AG04449 (cell line): Measurements from ENCODE around the gene DGKI.
"Not testable (repeated sequence)": the region's sequence is repeated elsewhere in the genome, so short reads cannot be mapped to it uniquely, and the experiment has no call there.

ENCODE experiments used
- CTCF ChIA-PET: fragments of 350-600 bp; formaldehyde crosslinking; extraction: SDS; loops from one replicate; lab custom pipeline; 2021; ENCODE audit warnings: antibody characterized with exemption; lab: Yijun Ruan, JAX
- POLR2A ChIA-PET: fragments of 400-600, 350-600 bp; formaldehyde crosslinking; extraction: SDS; loops from one replicate; lab custom pipeline; 2020; ENCODE audit warnings: antibody characterized with exemption, inconsistent platforms; lab: Yijun Ruan, JAX
- DNase-seq: peaks from one replicate; pipeline ENCODE4 v3.0.0-alpha.2; 2010; ENCODE audit warnings: low read depth, low spot score
- H3K4me3 ChIP-seq: 2 replicates; pipeline ENCODE4 v1.5.1; 2011; ENCODE audit warnings: low read depth, mild to moderate bottlenecking, control low read depth, low read length
- TF ChIP-seq, protein P1 (sequence below): IDR thresholded peaks from one replicate; pipeline ENCODE4 v1.5.1; 2011; ENCODE audit warnings: mild to moderate bottlenecking, moderate library complexity, low read length, control low read depth, inconsistent platforms; ENCODE audit not compliant: insufficient read depth; ENCODE audit errors: missing control alignments

Gene DGKI

DNA sequence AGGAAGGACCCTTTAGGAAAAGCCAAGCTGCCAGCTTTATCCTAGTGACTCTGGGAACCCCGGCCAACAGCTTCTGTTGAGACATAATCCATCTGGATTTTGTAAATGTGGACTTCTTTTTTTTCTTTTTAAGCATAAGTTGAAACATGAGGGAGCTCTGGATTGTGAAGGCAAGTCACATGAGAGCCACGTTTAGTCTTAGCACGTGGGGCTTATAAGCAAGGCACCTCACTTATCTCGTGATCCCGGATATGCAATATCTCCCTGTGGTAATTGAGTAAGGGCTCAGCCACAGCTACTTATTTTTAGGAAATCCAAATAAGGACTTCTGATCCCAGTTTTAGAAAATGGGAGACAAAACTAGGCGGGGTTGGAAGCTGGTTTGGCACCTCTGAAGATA lies 392.0 kb downstream of the DGKI start:
- H3K4me3 ChIP-seq: no peak overlapping the region
- TF ChIP-seq, protein P1, sequence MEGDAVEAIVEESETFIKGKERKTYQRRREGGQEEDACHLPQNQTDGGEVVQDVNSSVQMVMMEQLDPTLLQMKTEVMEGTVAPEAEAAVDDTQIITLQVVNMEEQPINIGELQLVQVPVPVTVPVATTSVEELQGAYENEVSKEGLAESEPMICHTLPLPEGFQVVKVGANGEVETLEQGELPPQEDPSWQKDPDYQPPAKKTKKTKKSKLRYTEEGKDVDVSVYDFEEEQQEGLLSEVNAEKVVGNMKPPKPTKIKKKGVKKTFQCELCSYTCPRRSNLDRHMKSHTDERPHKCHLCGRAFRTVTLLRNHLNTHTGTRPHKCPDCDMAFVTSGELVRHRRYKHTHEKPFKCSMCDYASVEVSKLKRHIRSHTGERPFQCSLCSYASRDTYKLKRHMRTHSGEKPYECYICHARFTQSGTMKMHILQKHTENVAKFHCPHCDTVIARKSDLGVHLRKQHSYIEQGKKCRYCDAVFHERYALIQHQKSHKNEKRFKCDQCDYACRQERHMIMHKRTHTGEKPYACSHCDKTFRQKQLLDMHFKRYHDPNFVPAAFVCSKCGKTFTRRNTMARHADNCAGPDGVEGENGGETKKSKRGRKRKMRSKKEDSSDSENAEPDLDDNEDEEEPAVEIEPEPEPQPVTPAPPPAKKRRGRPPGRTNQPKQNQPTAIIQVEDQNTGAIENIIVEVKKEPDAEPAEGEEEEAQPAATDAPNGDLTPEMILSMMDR: no peak
- no peak for DNase-seq
- CTCF ChIA-PET: interaction anchor here (0.7 to 3.3 kb wide), 29 partner anchors 8 to 1048 kb away, joined by 3 to 31 read pairs (median 4); no protein-coding TSS in a partner anchor
- POLR2A ChIA-PET: interaction anchor here (0.6 to 1.5 kb wide), 4 partner anchors 126 to 1845 kb away, joined by 3 read pairs; no protein-coding TSS in a partner anchor

DNA sequence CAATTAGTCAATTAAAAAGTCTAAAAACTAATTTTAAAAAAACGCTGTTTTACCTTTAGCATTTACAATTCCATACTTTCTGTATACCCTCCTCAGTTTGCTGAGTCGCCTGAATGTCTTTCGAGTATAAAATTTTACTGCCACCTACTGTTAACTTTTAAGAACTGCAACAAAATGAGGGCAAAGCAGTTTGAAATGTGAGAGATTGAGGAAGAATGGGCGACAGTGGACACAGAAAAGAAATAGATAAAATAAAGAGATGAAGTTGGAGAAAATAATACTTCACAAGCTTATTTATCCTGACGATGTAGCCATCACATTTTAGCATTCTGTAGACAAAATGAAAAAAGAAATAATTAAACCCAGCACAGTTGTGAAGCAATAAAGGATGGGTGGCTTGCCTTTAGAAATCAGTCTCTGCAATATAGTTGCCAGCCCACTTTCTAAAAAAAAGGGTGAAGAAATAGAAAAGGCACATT lies 392.5 kb downstream of the DGKI start:
- ChIA-PET POLR2A (interaction anchor here (0.6 to 1.5 kb wide), 2 partner anchors 127 to 1844 kb away, joined by 3 read pairs; no protein-coding TSS in a partner anchor), CTCF (interaction anchor here (0.7 to 3.3 kb wide), 29 partner anchors 8 to 1047 kb away, joined by 3 to 31 read pairs (median 4); no protein-coding TSS in a partner anchor)
- TF ChIP-seq, protein P1: peak; percentile 45
- DNase-seq: no peak
- no peak overlapping the region for H3K4me3 ChIP-seq

DNA sequence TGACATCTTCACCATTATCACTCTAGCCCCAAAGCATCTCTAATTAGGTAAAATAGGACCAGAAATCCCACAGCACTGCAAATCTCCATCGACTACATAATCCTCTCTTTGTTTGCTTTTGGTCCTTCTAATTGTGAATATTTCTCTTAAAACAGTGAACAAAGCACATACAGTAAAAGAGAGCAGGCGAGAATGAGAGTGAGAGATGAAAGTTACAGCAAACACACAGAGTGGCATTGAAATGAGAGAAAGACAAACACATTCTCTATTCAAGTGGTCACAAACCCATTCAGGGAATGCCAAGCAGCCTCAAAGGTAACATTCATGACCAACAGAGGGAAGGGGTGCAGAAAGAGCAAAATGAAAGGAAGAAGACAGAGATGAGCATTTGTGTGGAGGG lies 393.4 kb downstream of the DGKI start:
- H3K4me3 ChIP-seq: no peak overlapping the region
- TF ChIP-seq, protein P1: no peak
- CTCF ChIA-PET: interaction anchor here (0.7 to 3.3 kb wide), 8 partner anchors 8 to 138 kb away, joined by 3 to 31 read pairs (median 6); no protein-coding TSS in a partner anchor
- no peak for DNase-seq
- POLR2A ChIA-PET: no interaction called here

DNA sequence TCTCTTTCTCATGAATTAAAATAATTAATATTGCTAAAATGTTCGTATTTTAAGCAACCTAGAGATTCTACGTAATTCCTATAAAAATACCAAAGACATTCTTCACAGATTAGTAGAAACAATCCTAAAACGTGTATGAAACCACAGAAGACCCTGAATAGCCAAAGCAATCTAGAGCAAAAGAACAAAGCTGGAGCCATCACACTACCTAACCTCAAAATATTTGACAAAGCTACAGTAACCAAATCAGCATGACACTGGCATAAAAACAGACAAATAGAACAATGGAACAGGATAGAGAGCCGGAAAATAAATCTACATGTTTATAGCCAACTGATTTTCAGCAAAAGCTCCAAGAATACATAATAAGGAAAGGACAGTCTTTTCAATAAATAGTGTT lies 397.8 kb downstream of the DGKI start:
- H3K4me3 ChIP-seq: no peak overlapping the region
- no peak for DNase-seq
- TF ChIP-seq, protein P1: no peak
- ChIA-PET CTCF (interaction anchor here (1.1 to 3.9 kb wide), 3 partner anchors 9 to 279 kb away, joined by 4 to 20 read pairs (median 4); no protein-coding TSS in a partner anchor), POLR2A (no interaction called here)

DNA sequence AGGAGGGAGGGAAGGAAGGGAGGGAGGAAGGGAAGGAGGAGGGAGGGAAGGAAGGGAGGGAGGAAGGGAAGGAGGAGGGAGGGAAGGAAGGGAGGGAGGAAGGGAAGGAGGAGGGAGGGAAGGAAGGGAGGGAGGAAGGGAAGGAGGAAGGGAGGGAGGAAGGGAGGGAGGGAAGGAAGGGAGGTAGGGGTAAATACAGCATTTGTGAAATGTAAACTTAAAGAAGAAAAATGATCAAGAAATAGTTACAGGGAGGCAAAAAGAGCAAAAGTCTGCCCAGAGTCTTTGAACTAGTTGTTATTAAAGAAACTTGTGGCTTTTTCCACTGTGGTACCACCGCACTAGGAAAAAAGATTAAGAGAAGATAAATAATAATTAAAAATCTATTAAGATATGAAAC lies 398.2 kb downstream of the DGKI start:
- CTCF ChIA-PET: interaction anchor here (1.2 to 1.6 kb wide), 2 partner anchors 56 to 279 kb away, joined by 4 read pairs; no protein-coding TSS in a partner anchor
- POLR2A ChIA-PET: not testable (repeated sequence)

DNA sequence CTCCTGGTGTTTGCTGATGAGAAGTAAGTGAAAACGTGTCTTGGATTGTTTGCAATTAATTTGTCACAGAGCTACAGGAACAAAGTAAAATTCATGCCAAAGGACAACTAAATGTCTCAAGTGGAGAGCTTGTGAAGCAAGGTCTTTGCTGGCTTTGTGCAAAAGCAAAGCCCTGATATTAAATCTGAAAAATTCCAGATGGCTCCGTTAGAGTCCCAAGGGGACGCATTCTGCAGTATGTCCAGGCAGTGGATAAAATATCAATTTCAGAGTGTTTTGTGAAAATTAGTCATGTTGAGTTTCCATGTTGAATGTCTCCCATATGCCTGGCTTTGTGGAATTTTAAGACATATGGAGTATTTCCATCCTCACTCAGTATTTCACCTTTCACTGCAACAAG lies 400.7 kb downstream of the DGKI start:
- ChIA-PET POLR2A (interaction anchor here (0.6 kb wide), 1 partner anchor 30 kb away, joined by 3 read pairs; no protein-coding TSS in a partner anchor), CTCF (interaction anchor here (1.2 to 2.1 kb wide), 3 partner anchors 9 to 280 kb away, joined by 3 to 14 read pairs (median 4); no protein-coding TSS in a partner anchor)
- TF ChIP-seq, protein P1: no peak
- DNase-seq: no peak
- H3K4me3 ChIP-seq: no peak overlapping the region

More for the DNA sequence above, 398.2 kb downstream of the DGKI start:
- H3K4me3 ChIP-seq, DNase-seq: not testable (repeated sequence)
